ENCODE measurements around the gene CAT.
A peak's percentile ranks its signal among the peaks of the same experiment; 100 is the strongest.

Gene CAT

DNA sequence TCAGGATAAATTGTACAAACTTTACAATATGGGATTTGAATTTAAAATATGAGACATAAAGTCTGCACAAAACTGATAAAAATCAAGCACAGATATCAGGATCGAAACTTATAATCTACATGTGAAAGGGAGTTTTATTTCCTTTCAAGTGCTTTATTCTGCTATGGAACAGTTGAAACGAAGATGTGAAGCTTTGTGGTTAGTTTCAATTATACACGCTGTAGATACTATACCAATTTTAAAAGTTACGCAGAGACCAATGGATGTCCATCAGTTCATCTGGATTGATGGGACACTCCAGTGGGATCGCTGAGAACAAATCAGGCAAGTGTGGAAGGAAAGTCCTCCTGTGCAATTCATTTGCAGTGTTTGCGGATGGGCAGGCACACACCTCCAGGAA, 34.5 kb upstream of the CAT start:
- TF ChIP-seq, protein P1, sequence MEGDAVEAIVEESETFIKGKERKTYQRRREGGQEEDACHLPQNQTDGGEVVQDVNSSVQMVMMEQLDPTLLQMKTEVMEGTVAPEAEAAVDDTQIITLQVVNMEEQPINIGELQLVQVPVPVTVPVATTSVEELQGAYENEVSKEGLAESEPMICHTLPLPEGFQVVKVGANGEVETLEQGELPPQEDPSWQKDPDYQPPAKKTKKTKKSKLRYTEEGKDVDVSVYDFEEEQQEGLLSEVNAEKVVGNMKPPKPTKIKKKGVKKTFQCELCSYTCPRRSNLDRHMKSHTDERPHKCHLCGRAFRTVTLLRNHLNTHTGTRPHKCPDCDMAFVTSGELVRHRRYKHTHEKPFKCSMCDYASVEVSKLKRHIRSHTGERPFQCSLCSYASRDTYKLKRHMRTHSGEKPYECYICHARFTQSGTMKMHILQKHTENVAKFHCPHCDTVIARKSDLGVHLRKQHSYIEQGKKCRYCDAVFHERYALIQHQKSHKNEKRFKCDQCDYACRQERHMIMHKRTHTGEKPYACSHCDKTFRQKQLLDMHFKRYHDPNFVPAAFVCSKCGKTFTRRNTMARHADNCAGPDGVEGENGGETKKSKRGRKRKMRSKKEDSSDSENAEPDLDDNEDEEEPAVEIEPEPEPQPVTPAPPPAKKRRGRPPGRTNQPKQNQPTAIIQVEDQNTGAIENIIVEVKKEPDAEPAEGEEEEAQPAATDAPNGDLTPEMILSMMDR (IDR thresholded peaks at IDR 0.05; ENCODE audit: low read depth, low read length), result no peak

GRCh38 chr11:34405079-34405858, 33.5 kb upstream of the CAT start:
- TF ChIP-seq, protein P1 (IDR thresholded peaks at IDR 0.05; ENCODE audit: low read depth, low read length), result no peak
- H3K4me3 ChIP-seq (ENCODE audit: low read depth, low read length), result peak overlapping the region; percentile 15; the same call in 1 of the 2 replicates

More for the DNA sequence above, 34.5 kb upstream of the CAT start:
- no peak overlapping the region for H3K4me3 ChIP-seq (ENCODE audit: low read depth, low read length)

DNA sequence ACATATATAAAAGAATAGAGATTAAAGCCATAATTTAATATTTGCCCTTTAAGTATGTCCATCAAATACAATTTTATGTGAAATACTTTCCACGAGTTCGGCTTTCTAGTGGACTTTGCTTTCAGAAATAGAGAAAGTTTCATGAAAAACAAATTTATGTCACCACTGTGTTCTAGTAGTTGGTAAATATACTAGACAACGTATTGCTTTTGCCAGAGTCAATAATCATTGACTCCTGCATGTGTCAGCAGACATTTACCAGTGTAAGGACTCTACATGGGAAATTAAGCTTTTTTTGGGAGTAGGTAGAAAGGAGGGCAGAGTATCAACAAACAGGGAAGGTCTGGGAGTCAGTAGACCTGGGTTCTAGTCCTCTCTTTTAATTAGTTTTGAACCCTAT, 32.3 kb upstream of the CAT start:
- no peak overlapping the region for H3K4me3 ChIP-seq (ENCODE audit: low read depth, low read length)
- TF ChIP-seq, protein P1 (IDR thresholded peaks at IDR 0.05; ENCODE audit: low read depth, low read length), result no peak

- no peak overlapping the region for H3K4me3 ChIP-seq (ENCODE audit: low read depth, low read length)
- TF ChIP-seq, protein P1 (IDR thresholded peaks at IDR 0.05; ENCODE audit: low read depth, low read length), result no peak
These were observed 31.5 kb upstream of the CAT start for GRCh38 chr11:34407121-34407813.

DNA sequence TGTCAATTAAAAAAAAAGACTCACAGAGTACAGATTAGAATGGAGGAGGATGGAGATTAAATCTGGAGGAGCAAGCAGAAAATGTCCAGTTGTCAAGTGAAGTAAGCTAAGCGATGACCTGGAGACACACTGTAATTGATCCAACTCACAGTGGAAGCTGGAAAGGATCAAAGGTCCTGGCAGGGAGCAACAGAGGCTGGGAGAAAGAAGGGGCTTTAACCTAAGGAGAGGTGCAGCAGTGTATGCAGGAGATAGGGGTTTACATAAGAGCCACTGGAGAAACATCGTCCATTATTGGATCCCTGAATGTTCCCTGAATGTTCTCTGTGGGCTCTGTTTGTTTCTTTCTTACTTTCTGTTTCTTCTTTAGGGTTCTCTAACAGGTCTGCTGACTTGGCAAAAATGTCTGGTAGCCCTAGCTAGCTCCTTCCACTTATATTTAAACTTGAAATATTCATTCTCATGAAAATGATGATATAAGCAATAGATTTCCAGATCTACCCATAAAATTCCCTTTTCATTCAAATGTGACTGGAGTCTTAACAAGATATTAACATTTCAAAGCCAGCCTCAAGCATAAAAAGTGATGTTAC, 30.1 kb upstream of the CAT start:
- no peak overlapping the region for H3K4me3 ChIP-seq (ENCODE audit: low read depth, low read length)
- TF ChIP-seq, protein P1 (IDR thresholded peaks at IDR 0.05; ENCODE audit: low read depth, low read length), result no peak

DNA sequence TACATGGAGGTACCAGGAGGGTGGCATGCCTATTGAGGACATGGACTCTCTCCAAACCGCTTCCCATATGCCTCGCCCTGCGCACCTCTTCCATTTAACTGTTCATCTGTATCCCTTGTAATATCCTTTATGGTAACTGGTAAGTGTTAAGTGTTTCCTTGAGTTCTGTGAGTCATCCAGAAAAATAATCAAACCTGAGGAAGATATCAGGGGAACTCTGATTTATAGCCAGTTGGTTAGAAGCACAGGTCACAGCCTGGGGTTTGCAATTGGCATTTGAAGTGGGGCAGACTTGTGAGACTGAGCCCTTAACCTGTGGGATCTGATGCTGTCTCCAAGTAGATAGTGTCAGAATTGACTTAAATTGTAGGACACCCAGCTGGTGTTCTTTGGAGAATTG, 27.6 kb upstream of the CAT start:
- H3K4me3 ChIP-seq (ENCODE audit: low read depth, low read length), result no peak overlapping the region
- TF ChIP-seq, protein P1 (IDR thresholded peaks at IDR 0.05; ENCODE audit: low read depth, low read length), result no peak

DNA sequence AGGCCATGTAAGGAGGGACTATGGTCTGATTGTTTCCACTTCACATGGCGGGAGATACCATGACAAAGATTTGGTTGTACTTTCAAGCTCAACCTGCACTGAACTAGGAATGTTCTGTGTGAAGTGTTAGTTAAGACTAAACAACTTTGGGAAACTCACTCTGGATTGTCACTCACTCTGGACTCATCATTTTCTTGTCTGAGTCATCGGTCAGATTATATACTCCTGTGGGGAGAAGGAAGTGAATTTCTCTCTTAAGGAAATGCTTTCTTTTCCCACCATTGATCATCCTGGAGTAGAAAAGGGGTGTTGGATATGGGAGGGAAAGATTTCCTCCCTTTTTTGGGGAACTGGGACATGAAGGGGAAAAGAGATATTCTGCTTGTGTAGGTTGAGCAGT, 26.9 kb upstream of the CAT start:
- H3K4me3 ChIP-seq (ENCODE audit: low read depth, low read length), result no peak overlapping the region
- TF ChIP-seq, protein P1 (IDR thresholded peaks at IDR 0.05; ENCODE audit: low read depth, low read length), result no peak

Measured in WI38 (cell line).